HG02970 (cell line): ENCODE measurements around the gene GPX2.

ENCODE experiments used
- ATAC-seq: cut with Tn5 transposase; IDR thresholded peaks from one replicate; pipeline ENCODE4 v1.9.1; 2021; ENCODE audit warnings: mild to moderate bottlenecking, moderate library complexity, moderate number of reproducible peaks; ENCODE audit not compliant: unreplicated experiment, low FRiP score

Gene GPX2

GRCh38 chr14:64943556-64943955 is 1.0 kb upstream of the GPX2 start:
- ATAC-seq = no peak

DNA sequence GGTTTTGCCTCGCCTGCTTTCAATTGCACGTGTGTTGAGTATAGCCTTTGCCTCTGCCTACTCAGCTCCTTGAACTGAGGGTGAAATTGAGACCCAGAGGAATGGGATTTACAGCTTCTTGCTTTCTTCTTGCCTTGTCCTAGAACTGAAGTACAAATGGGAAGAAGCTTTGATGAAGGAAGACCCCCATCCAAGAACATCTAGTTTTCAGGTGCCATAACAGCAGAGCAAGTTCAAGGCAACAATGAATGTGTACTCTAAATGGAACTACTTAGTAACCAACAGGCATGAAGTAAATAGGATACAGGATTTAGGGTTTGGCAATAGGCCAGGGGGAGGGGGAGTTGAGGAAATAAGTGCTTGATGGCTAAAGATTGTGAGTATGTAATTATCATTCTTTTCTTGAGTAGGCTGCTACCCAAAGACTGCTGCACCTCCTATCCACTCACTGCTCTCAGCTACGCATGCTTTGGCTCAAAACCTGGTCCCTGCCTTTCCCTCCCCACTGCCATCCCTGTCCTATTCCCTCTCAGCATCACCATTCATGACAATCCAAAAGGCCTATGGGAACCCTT is 2.1 kb downstream of the GPX2 start:
- ATAC-seq = no peak

- no peak for ATAC-seq
These were observed 2.7 kb downstream of the GPX2 start for GRCh38 chr14:64939817-64940190.

DNA sequence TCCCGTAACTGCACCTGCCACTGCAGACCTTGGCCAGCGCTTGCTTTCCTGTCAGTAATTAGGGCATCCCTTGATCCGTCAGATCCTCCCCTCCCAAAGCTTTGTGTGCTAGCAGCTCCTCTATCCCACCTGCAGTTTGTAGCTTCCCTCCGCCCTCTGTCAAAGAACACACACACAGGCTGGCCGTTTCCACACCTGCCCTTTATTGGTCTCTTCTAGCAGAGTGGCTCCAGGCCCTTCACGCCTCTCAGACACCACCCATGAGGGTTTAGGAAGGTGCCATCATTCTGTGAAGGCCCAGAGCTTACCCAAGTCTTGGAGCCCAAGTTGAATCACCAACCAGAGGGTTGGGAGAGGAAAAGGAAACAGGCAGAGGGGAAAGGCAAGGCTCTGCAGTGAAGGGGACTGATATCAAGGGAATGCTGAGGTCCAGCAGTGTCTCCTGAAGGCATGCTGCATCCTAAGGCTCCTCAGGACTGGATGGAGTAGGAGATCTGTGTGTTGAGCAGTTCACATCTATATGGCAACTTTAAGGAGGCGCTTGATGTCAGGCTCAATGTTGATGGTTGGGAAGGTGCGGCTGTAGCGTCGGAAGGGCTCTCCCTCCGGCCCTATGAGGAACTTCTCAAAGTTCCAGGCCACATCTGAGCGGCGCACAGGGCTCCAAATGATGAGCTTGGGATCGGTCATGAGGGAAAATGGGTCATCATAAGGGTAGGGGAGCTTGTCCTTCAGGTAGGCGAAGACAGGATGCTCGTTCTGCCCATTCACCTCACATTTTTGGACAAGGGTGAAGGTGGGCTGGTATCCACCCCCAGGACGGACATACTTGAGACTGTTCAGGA is 3.4 kb downstream of the GPX2 start:
- no peak for ATAC-seq

DNA sequence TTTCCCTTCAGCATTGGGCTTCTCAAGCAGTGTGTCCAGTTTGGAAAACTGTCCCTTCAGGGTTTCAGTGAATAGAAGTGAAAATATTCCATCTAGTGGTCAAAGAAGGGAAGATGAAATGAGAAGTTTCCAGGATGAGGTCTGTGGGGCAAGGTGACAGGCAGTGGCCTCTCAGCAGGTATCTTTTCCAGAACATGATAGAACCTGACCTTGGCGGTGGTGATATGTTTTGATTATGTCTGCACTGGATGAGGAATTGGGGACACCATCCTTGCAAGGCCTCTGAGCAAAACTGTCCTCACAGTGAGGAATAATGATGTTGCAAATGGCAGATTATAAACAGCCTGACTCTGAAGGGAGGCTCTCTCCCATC is 4.7 kb downstream of the GPX2 start:
- ATAC-seq = no peak

GRCh38 chr14:64937171-64937820 is 5.2 kb downstream of the GPX2 start:
- no peak for ATAC-seq

DNA sequence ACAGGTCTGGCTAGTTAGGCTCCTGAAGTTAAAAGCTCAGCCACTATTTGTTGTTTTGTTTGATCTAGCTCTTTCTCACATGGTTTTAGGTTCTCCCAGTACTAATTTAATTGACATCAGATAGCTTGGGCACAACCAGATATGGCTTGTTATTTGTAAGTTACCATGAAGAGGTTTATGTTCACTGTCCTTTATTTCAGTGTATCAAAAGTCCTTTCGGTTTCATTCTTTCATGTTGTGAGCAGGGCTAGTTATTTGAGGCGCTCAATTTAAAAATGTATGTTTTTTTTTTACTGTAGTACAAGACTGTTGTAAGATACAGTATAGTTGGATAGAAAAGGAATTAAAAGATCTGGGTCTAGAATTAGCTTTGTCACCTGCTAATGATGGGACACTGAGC is 7.0 kb downstream of the GPX2 start:
- no peak for ATAC-seq

- ATAC-seq = no peak
These were observed 8.1 kb downstream of the GPX2 start for GRCh38 chr14:64934338-64934929.

DNA sequence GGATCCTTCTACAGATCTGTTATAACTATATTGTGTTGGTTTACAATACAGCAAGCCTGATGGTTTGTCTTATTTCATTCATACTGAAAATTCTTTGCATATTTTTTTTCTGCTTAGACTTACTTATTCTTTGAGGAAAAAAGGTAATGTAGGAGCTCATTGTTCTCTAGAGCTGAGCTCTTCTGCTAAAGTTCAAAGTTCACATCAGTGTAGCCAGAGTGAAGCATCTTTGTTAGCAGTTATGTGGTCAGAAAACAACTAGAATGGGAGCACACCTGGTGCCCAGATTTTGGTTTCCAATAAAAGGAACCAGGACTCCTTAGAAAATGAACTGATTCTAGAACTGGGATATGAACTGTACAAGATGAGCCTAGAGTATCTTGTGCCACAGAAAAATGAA is 10.3 kb downstream of the GPX2 start:
- ATAC-seq = no peak

DNA sequence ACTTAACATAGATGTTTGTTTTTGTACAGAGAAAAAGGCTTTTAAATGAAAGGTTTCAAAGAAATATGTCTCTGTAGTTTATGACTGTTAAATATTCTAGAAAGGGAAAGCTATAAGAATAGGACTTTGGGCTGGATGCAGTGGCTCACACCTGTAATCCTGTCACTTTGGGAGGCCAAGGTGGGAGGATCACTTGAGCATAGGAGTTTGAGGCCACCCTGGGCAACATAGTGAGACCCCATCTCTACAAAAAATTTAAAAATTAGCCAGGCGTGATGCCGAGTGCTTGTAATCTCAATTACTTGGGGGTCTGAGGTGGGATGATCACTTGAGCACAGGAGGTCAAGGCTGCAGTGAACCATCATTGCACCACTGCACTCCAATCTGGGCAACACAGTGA is 11.4 kb downstream of the GPX2 start:
- ATAC-seq = no peak

- no peak for ATAC-seq
These were observed 12.3 kb downstream of the GPX2 start for GRCh38 chr14:64930085-64930843.

DNA sequence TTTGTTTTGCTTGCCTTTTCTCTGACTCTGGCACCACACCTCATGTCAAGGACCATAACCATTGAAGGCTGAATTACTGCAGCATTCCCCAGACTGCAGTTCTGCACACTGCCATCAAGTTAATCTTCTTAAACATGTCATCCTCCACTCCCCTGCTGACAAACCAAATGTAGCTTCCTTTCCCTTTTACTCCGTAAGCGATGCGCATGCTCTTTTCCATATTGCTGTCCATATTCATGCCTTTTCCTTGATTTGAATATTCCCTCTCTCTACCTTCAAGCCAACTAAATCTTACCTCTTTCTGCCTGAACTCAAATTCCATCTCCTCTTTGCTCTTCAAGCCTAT is 13.6 kb downstream of the GPX2 start:
- ATAC-seq = no peak

DNA sequence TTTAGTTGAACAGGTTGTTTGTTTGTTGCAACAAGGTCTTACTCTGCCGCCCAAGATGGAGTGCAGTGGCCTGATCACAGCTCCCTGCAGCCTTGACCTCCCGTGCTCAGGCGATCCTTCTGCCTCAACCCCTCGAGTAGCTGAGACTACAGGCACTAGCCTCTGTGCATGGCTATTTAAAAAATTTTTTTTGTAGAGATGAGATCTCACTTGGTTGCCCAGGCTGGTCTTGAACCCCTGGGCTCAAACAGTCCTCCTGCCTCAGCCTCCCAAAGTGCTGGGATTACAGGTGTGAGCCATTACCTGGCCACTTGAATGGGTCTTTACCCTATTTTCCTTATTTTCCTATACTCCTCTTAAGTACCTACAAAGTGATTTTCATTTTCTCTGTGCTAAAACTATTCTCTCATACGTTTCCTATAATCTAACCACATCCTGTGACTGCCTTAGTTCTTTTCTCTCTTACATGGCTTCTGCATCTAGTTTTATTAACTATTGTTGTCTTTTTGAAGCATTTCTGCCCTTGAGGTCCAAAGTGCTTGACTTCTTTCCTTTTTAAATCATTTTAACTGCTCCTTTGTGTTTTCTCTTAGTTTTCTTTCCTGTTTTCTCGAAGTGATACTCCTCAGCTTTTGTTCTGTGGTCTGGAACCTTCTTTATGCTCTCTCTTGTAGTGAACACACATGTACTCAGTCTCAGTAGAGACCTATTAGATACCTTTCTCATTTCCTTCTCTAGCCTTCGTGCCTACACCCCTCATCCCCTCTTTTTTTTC is 14.1 kb downstream of the GPX2 start:
- no peak for ATAC-seq

GRCh38 chr14:64927031-64927430 is 15.5 kb downstream of the GPX2 start:
- no peak for ATAC-seq

- ATAC-seq = no peak
These were observed 16.0 kb downstream of the GPX2 start for GRCh38 chr14:64926398-64926995.

GRCh38 chr14:64923015-64923414 is 19.5 kb downstream of the GPX2 start:
- ATAC-seq = no peak

GRCh38 chr14:64920465-64920864 is 22.1 kb downstream of the GPX2 start:
- no peak for ATAC-seq

DNA sequence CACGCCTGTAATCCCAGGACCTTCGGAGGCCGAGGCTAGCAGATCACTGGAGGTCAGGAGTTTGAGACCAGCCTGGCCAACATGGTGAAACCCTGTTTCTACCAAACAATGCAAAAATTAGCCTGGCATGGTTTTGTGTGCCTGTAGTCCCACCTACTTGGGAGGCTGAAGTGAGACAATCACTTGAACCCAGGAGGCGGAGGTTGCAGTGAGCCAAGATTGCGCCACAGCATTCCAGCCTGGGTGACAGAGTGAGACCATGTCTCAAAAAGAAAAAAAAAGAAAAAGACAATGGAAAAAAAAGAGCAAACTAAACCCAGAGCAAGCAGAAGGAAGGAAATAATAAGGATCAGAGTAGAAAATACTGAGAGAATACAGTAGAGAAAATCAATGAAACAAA is 22.9 kb downstream of the GPX2 start:
- ATAC-seq = no peak

GRCh38 chr14:64919215-64919614 is 23.3 kb downstream of the GPX2 start:
- no peak for ATAC-seq

GRCh38 chr14:64918216-64918615 is 24.3 kb downstream of the GPX2 start:
- no peak for ATAC-seq
